Chondrocyte (in vitro differentiated cells): ENCODE results near the gene CD200. TPM values are rescaled to one million over a fixed set of nuclear protein-coding genes. Genes with fewer than 3 reads are reported as not detected.
"Not testable (repeated sequence)": the region's sequence is repeated elsewhere in the genome, so short reads cannot be mapped to it uniquely, and the experiment has no call there.

Experiments used
- DNase-seq: peaks from one replicate; pipeline ENCODE4 v3.0.0; 2021; ENCODE audit warnings: mixed read lengths, low spot score
- H3K27ac Mint-ChIP-seq: one replicate; pipeline ENCODE4 v1.8.0; 2021; ENCODE audit warnings: mild to moderate bottlenecking, moderate library complexity, mixed read lengths; ENCODE audit not compliant: unreplicated experiment
- H3K27me3 Mint-ChIP-seq: 2 replicates; pipeline ENCODE4 v1.8.0; 2021; ENCODE audit warnings: low read depth, mixed read lengths
- H3K36me3 Mint-ChIP-seq: 2 replicates; pipeline ENCODE4 v1.8.0; 2021; ENCODE audit warnings: low read depth, mixed read lengths
- H3K4me1 Mint-ChIP-seq: 2 replicates; pipeline ENCODE4 v1.8.0; 2021; ENCODE audit warnings: low read depth, mild to moderate bottlenecking, mixed read lengths
- H3K4me3 Mint-ChIP-seq: one replicate; pipeline ENCODE4 v1.8.0; 2021; ENCODE audit warnings: mild to moderate bottlenecking, moderate library complexity, mixed read lengths; ENCODE audit not compliant: unreplicated experiment
- H3K9me3 Mint-ChIP-seq: 2 replicates; pipeline ENCODE4 v1.8.0; 2021; ENCODE audit warnings: low read depth, mixed read lengths
- total RNA-seq: library from RNA; stranded (reverse); gene quantifications from 3 replicates; pipeline ENCODE4 v1.2.1, GENCODE V29; 2021
- TF ChIP-seq, protein P1 (sequence below): fragments of 200-600 bp; sonication (generic); IDR thresholded peaks from 2 replicates; pipeline ENCODE4 v1.5.0; 2021; ENCODE audit warnings: antibody characterized with exemption, mild to moderate bottlenecking, moderate library complexity

The CD200 gene
- total RNA-seq, 1 donor from 2014 or later = 1.7 TPM

DNA sequence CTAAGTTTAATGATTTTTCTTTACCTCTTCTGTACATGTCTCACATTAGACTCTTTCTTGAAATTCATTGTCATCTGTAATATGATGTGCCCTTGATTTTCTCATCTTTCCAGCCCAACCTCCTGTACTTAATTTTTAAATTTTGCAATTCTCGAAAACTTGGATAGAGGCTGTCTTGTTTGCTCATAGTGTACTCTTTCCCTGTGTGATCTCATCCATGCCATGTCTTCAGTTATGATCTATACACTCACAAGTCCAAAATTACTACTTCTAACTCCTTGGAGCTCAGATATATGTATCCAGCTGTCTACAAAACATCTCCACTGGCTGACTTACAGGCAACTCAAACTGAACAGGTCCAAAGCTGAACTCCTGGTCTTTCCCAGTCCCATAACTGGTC lies 42.2 kb downstream of the CD200 start:
- DNase-seq = no peak
- no peaks in the 10 kb centered on the region for H3K9me3 Mint-ChIP-seq
- H3K27ac Mint-ChIP-seq = no peak overlapping the region
- no peaks in the 10 kb centered on the region for H3K36me3 Mint-ChIP-seq
- H3K4me3 Mint-ChIP-seq = no peak overlapping the region
- TF ChIP-seq, protein P1, sequence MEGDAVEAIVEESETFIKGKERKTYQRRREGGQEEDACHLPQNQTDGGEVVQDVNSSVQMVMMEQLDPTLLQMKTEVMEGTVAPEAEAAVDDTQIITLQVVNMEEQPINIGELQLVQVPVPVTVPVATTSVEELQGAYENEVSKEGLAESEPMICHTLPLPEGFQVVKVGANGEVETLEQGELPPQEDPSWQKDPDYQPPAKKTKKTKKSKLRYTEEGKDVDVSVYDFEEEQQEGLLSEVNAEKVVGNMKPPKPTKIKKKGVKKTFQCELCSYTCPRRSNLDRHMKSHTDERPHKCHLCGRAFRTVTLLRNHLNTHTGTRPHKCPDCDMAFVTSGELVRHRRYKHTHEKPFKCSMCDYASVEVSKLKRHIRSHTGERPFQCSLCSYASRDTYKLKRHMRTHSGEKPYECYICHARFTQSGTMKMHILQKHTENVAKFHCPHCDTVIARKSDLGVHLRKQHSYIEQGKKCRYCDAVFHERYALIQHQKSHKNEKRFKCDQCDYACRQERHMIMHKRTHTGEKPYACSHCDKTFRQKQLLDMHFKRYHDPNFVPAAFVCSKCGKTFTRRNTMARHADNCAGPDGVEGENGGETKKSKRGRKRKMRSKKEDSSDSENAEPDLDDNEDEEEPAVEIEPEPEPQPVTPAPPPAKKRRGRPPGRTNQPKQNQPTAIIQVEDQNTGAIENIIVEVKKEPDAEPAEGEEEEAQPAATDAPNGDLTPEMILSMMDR = no peak
- peaks cover 26% of the 10 kb centered on the region for H3K4me1 Mint-ChIP-seq
- no peaks in the 10 kb centered on the region for H3K27me3 Mint-ChIP-seq

DNA sequence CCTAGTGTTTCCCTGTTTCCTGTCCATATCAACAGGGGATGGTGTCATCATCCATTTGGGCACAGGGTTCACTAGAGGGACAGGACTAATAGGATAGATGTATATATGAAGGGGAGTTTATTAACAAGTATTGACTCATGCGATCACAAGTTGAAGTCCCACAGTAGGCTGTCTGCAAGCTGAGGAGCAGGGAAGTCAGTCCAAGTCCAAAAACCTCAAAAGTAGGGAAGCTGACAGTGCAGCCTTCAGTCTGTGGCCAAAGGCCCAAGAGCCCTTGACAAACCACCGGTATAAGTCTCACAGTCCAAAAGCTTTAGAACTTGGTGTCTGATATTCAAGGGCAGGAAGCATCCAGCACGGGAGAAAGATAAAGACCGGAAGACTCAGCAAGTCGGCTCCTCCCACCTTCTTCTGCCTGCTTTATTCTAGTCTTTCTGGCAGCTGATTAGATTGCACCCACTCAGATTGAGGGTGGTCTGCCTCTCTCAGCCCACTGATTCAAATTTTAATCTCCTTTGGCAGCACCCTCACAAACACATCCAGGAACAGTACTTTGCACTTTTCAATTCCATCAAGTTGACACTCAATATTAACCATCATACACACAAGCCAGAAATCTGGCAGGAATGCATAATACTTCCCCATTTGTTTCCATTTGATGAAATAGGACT lies 43.4 kb downstream of the CD200 start:
- no peak for DNase-seq
- TF ChIP-seq, protein P1 = no peak
- Mint-ChIP-seq H3K27me3 (no peaks in the 10 kb centered on the region), H3K36me3 (no peaks in the 10 kb centered on the region), H3K4me3 (no peak overlapping the region), H3K4me1 (peaks cover 26% of the 10 kb centered on the region), H3K9me3 (no peaks in the 10 kb centered on the region), H3K27ac (no peak overlapping the region)

DNA sequence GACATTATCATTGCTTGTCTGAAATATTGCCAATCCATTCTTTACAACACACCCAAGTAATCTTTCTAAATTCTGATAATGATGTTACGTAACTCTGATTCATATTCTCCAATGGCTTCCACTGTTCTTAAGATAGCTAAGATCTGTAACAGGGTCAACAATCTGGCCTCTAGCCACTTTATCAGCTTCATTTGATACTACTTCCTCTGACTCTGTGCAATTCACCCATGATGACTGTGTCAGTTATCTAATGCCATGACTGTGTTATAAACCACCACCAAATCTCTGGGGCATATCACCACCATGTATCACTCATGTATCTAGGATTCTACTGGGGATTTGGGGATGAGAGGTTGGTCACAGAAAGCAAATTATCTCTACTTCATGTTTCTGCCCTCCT lies 44.0 kb downstream of the CD200 start:
- TF ChIP-seq, protein P1 = no peak
- Mint-ChIP-seq H3K9me3 (no peaks in the 10 kb centered on the region), H3K4me3 (no peak overlapping the region), H3K27me3 (no peaks in the 10 kb centered on the region), H3K4me1 (peaks cover 26% of the 10 kb centered on the region), H3K36me3 (no peaks in the 10 kb centered on the region), H3K27ac (no peak overlapping the region)
- DNase-seq = no peak

DNA sequence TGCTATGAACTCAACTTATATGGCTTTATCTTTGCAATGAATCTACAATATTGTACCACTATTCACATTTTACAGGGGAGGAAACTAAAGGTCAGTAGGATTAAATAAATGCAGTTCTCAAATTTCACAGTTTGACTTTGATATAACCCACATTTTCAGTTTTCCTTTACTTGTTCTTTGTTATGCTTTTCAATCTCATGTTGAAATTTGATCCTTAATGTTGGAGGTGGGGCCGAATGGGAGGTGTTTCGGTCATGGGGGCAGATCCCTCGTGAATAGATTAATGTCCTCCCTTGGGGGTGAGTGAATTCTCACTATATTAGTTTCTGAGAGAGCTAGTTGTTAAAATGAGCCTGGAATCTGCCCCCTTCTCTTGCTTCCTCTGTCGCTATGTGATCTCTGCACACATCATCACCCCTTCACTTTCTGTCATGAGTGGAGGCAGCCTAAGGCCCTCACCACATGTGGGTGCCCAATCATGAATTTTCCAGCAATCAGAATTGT lies 44.7 kb downstream of the CD200 start:
- no peak overlapping the region for H3K4me3 Mint-ChIP-seq
- peaks cover 26% of the 10 kb centered on the region for H3K4me1 Mint-ChIP-seq
- H3K27me3 Mint-ChIP-seq = no peaks in the 10 kb centered on the region
- H3K36me3 Mint-ChIP-seq = no peaks in the 10 kb centered on the region
- no peak for DNase-seq
- peak overlapping the region; percentile 41 for H3K27ac Mint-ChIP-seq
- TF ChIP-seq, protein P1 = no peak
- no peaks in the 10 kb centered on the region for H3K9me3 Mint-ChIP-seq

DNA sequence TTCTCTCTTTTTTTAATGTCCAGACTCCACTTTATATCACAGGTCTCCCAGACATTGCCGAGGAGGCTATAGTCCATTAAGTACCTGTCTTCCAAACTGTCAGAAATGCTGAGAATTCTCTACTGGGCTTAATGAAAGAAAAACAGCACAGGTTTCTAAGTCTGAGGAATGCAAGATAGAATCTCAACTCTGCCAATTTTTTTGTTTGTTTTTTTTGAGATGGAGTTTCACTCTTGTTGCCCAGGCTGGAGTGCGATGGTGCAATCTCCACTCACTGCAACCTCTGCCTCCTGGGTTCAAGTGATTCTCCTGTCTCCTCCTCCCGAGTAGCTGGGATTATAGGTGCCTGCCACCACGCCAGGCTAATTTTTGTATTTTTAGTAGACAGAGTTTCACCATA lies 45.4 kb downstream of the CD200 start:
- Mint-ChIP-seq H3K4me1 (peaks cover 26% of the 10 kb centered on the region), H3K27ac (peak overlapping the region; percentile 10)
- H3K4me3 Mint-ChIP-seq, H3K27me3 Mint-ChIP-seq, H3K36me3 Mint-ChIP-seq, H3K9me3 Mint-ChIP-seq, DNase-seq: not testable (repeated sequence)
